ENCODE measurements around the gene RNF220.

The RNF220 gene

GRCh38 chr1:44576456-44577150 lies 171.5 kb downstream of the RNF220 start (continued):
- TF ChIP-seq KLF17 (tag by site-specific recombination; IDR thresholded peaks at IDR 0.05) = no peak
- no peak for TF ChIP-seq ZNF488 (tag by site-specific recombination; IDR thresholded peaks at IDR 0.05)
- no peak for TF ChIP-seq ZNF114 (tag by site-specific recombination; IDR thresholded peaks at IDR 0.05)
- TF ChIP-seq SETDB1 (IDR thresholded peaks at IDR 0.05; ENCODE audit: insufficient read length, low read length) = no peak
- TF ChIP-seq ZBTB48 (tag by site-specific recombination; IDR thresholded peaks at IDR 0.05) = no peak
- TF ChIP-seq ZBTB8A (tag by site-specific recombination; IDR thresholded peaks at IDR 0.05) = 0 out of 2 replicates have a peak, but pooled peaks have one; percentile 11
- TF ChIP-seq AEBP2 (tag by site-specific recombination; IDR thresholded peaks at IDR 0.05; ENCODE audit: borderline replicate concordance) = no peak
- no peak for TF ChIP-seq ZNF791 (tag by site-specific recombination; IDR thresholded peaks at IDR 0.05)

GRCh38 chr1:44581205-44581604 lies 176.2 kb downstream of the RNF220 start:
- ChIA-PET POLR2A (interaction anchor here (0.7 to 0.8 kb wide), 2 partner anchors 13 to 722 kb away, joined by 4 to 6 read pairs; no protein-coding TSS in a partner anchor), CTCF (interaction anchor here (0.6 to 1.1 kb wide), 3 partner anchors 8 to 107 kb away, joined by 3 to 4 read pairs (median 3); no protein-coding TSS in a partner anchor)
- no peak overlapping the region for H3K27ac ChIP-seq (ENCODE audit: extremely low read depth, low read depth, low read length)
- no peaks in the 10 kb centered on the region for H3K36me3 ChIP-seq (ENCODE audit: control insufficient read depth in 2 of 2, insufficient read depth in 1 of 2, low read length in 2 of 2)
- H3K9me3 ChIP-seq (ENCODE audit: control insufficient read depth, insufficient read depth, low read depth, low read length) = no peaks in the 10 kb centered on the region
- no peak for TF ChIP-seq ZNF239 (tag by site-specific recombination; IDR thresholded peaks at IDR 0.05)
- no peak for TF ChIP-seq ZNF624 (tag by site-specific recombination; IDR thresholded peaks at IDR 0.05)
- TF ChIP-seq ZNF292 (tag by site-specific recombination; IDR thresholded peaks at IDR 0.05; ENCODE audit: borderline replicate concordance, low read depth) = no peak
- no peak for TF ChIP-seq CTCF (tag by site-specific recombination; IDR thresholded peaks at IDR 0.05)
- TF ChIP-seq SALL2 (tag by site-specific recombination; IDR thresholded peaks at IDR 0.05; ENCODE audit: borderline replicate concordance) = no peak
- TF ChIP-seq ZIC2 (tag by site-specific recombination; IDR thresholded peaks at IDR 0.05) = peak; percentile 64
- TF ChIP-seq IKZF3 (tag by site-specific recombination; IDR thresholded peaks at IDR 0.05) = no peak
- TF ChIP-seq ZBTB26 (tag by site-specific recombination; optimal IDR thresholded peaks at IDR 0.05) = no peak
- TF ChIP-seq SP7 (tag by site-specific recombination; IDR thresholded peaks at IDR 0.05) = no peak
- no peaks in the 10 kb centered on the region for H3K4me1 ChIP-seq (ENCODE audit: control insufficient read depth, insufficient read depth, low read length)
- no peak overlapping the region for H3K4me3 ChIP-seq (ENCODE audit: low read depth, low read length)
